SK-N-SH treated with all-trans-retinoic acid at 6 μM for 48 hours (cell line): ENCODE results near the gene TTC7B.

Experiments
- ATAC-seq: fragments of 200-7000 bp; cut with Tn5 transposase; 3 replicates; pipeline ENCODE4 v1.9.1; 2020; ENCODE audit warnings: mild to moderate bottlenecking, moderate library complexity
- ARNTL ChIP-seq: fragments of 450-650 bp; formaldehyde crosslinking; IDR thresholded peaks from 2 replicates; pipeline ENCODE4 v1.5.0; 2020; ENCODE audit warnings: low read depth, mild to moderate bottlenecking, moderate library complexity, borderline replicate concordance
- BACH2 ChIP-seq: fragments of 250-450 bp; sonication (Bioruptor Pico); IDR thresholded peaks from 2 replicates; pipeline ENCODE4 v1.9.0; 2021; ENCODE audit warnings: mild to moderate bottlenecking, borderline replicate concordance
- CSDC2 ChIP-seq: fragments of 250-450 bp; sonication (Bioruptor Pico); IDR thresholded peaks from 2 replicates; pipeline ENCODE4 v1.5.0; 2020; ENCODE audit warnings: mild to moderate bottlenecking, moderate library complexity
- ESRRG ChIP-seq: fragments of 250-450 bp; sonication (Bioruptor Pico); IDR thresholded peaks from 2 replicates; pipeline ENCODE4 v1.6.1; 2021; ENCODE audit warnings: mild to moderate bottlenecking
- GLIS3 ChIP-seq: fragments of 250-450 bp; sonication (Bioruptor Pico); IDR thresholded peaks from 2 replicates; pipeline ENCODE4 v1.5.0; 2020; ENCODE audit warnings: mild to moderate bottlenecking, moderate library complexity
- ISL1 ChIP-seq: fragments of 250-450 bp; sonication (Bioruptor Pico); IDR thresholded peaks from 2 replicates; pipeline ENCODE4 v2.1.2; 2022; ENCODE audit warnings: mild to moderate bottlenecking, moderate library complexity
- OSR1 ChIP-seq: fragments of 250-450 bp; sonication (Bioruptor Pico); IDR thresholded peaks from 2 replicates; pipeline ENCODE4 v1.8.0; 2022; ENCODE audit warnings: moderate library complexity, mild to moderate bottlenecking, inconsistent platforms
- PPARA ChIP-seq: fragments of 250-450 bp; sonication (Bioruptor Pico); IDR thresholded peaks from 2 replicates; pipeline ENCODE4 v1.5.0; 2020; ENCODE audit warnings: mild to moderate bottlenecking, borderline replicate concordance
- SNAI2 ChIP-seq: fragments of 250-450 bp; sonication (Bioruptor Pico); IDR thresholded peaks from 2 replicates; pipeline ENCODE4 v1.5.0; 2020; ENCODE audit warnings: mild to moderate bottlenecking, moderate library complexity
- TCF4 ChIP-seq: fragments of 250-450 bp; sonication (Bioruptor Pico); IDR thresholded peaks from 2 replicates; pipeline ENCODE4 v1.8.0; 2021; ENCODE audit warnings: mild to moderate bottlenecking, moderate library complexity, borderline replicate concordance
- TOX ChIP-seq: fragments of 250-450 bp; sonication (Bioruptor Pico); IDR thresholded peaks from 2 replicates; pipeline ENCODE4 v1.8.0; 2021; ENCODE audit warnings: mild to moderate bottlenecking, moderate library complexity, borderline replicate concordance
- ZC3H10 ChIP-seq: fragments of 250-450 bp; sonication (Bioruptor Pico); IDR thresholded peaks from 2 replicates; pipeline ENCODE4 v1.5.1; 2021; ENCODE audit warnings: mild to moderate bottlenecking, moderate library complexity
- ZFP3 ChIP-seq: fragments of 250-450 bp; sonication (Bioruptor Pico); IDR thresholded peaks from 2 replicates; pipeline ENCODE4 v1.5.0; 2020; ENCODE audit warnings: mild to moderate bottlenecking, moderate library complexity
- ZFP30 ChIP-seq: fragments of 450-650 bp; formaldehyde crosslinking; IDR thresholded peaks from 2 replicates; pipeline ENCODE4 v1.5.0; 2022; ENCODE audit warnings: mild to moderate bottlenecking, moderate library complexity
- ZNF565 ChIP-seq: fragments of 450-650 bp; formaldehyde crosslinking; conservative IDR thresholded peaks from 2 replicates; pipeline ENCODE4 v1.5.0; 2020; ENCODE audit warnings: low read depth, mild to moderate bottlenecking, moderate library complexity
- ZNF70 ChIP-seq: fragments of 450-650 bp; formaldehyde crosslinking; IDR thresholded peaks from 2 replicates; pipeline ENCODE4 v1.5.0; 2020; ENCODE audit warnings: mild to moderate bottlenecking, moderate library complexity
- ZNF8 ChIP-seq: fragments of 450-650 bp; formaldehyde crosslinking; IDR thresholded peaks from 2 replicates; pipeline ENCODE4 v1.5.0; 2020; ENCODE audit warnings: mild to moderate bottlenecking, moderate library complexity
- TF ChIP-seq, protein P1 (sequence below): fragments of 250-450 bp; sonication (Bioruptor Pico); IDR thresholded peaks from 2 replicates; pipeline ENCODE4 v1.8.0; 2021; ENCODE audit warnings: low read depth, mild to moderate bottlenecking, moderate library complexity, borderline replicate concordance
- TF ChIP-seq, protein P2 (sequence below): fragments of 250-450 bp; sonication (Bioruptor Pico); IDR thresholded peaks from 2 replicates; pipeline ENCODE4 v1.5.0; 2020; ENCODE audit warnings: mild to moderate bottlenecking, moderate library complexity
- TF ChIP-seq, protein P3 (sequence below): fragments of 250-450 bp; sonication (Bioruptor Pico); IDR thresholded peaks from 2 replicates; pipeline ENCODE4 v1.5.1; 2020; ENCODE audit warnings: low read depth, mild to moderate bottlenecking, moderate library complexity
- TF ChIP-seq, protein P4 (sequence below): fragments of 250-450 bp; sonication (Bioruptor Pico); IDR thresholded peaks from 2 replicates; pipeline ENCODE4 v1.5.1; 2021; ENCODE audit warnings: mild to moderate bottlenecking, moderate library complexity
- TF ChIP-seq, protein P5 (sequence below): fragments of 250-450 bp; sonication (Bioruptor Pico); IDR thresholded peaks from 2 replicates; pipeline ENCODE4 v1.8.0; 2020; ENCODE audit warnings: mild to moderate bottlenecking, moderate library complexity, borderline replicate concordance

TTC7B gene

DNA sequence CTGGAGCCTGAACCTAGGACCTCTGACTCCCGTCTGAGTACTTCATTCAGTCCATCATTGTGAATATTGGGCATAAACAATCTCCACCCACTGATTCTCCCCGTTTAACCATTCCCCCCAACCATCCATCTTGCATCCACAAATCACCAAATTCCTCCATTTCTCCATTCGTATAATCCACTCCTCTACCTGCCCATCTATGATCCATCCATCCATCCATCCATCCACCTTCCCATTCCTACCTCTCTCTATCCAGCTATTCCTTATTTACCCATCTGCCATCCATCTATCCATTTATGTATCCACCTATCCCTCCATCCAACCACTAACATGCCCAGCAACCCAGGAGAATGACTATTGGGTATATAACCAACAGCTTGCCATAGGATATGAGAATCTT is 331.9 kb downstream of the TTC7B start:
- ATAC-seq = no peak
- TF ChIP-seq ZC3H10 (no peak), ARNTL (CRISPR knock-in tag) (no peak), ZNF565 (no peak), SNAI2 (CRISPR knock-in tag) (no peak), BACH2 (CRISPR knock-in tag) (no peak), ISL1 (CRISPR knock-in tag) (no peak), GLIS3 (no peak), PPARA (CRISPR knock-in tag) (no peak), OSR1 (CRISPR knock-in tag) (no peak), ZFP3 (no peak), ZFP30 (CRISPR knock-in tag) (no peak), TCF4 (CRISPR knock-in tag) (no peak), ESRRG (no peak), CSDC2 (CRISPR knock-in tag) (no peak)
- TF ChIP-seq, protein P1, sequence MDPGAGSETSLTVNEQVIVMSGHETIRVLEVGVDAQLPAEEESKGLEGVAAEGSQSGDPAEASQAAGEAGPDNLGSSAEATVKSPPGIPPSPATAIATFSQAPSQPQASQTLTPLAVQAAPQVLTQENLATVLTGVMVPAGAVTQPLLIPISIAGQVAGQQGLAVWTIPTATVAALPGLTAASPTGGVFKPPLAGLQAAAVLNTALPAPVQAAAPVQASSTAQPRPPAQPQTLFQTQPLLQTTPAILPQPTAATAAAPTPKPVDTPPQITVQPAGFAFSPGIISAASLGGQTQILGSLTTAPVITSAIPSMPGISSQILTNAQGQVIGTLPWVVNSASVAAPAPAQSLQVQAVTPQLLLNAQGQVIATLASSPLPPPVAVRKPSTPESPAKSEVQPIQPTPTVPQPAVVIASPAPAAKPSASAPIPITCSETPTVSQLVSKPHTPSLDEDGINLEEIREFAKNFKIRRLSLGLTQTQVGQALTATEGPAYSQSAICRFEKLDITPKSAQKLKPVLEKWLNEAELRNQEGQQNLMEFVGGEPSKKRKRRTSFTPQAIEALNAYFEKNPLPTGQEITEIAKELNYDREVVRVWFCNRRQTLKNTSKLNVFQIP = no peak
- TF ChIP-seq, protein P2, sequence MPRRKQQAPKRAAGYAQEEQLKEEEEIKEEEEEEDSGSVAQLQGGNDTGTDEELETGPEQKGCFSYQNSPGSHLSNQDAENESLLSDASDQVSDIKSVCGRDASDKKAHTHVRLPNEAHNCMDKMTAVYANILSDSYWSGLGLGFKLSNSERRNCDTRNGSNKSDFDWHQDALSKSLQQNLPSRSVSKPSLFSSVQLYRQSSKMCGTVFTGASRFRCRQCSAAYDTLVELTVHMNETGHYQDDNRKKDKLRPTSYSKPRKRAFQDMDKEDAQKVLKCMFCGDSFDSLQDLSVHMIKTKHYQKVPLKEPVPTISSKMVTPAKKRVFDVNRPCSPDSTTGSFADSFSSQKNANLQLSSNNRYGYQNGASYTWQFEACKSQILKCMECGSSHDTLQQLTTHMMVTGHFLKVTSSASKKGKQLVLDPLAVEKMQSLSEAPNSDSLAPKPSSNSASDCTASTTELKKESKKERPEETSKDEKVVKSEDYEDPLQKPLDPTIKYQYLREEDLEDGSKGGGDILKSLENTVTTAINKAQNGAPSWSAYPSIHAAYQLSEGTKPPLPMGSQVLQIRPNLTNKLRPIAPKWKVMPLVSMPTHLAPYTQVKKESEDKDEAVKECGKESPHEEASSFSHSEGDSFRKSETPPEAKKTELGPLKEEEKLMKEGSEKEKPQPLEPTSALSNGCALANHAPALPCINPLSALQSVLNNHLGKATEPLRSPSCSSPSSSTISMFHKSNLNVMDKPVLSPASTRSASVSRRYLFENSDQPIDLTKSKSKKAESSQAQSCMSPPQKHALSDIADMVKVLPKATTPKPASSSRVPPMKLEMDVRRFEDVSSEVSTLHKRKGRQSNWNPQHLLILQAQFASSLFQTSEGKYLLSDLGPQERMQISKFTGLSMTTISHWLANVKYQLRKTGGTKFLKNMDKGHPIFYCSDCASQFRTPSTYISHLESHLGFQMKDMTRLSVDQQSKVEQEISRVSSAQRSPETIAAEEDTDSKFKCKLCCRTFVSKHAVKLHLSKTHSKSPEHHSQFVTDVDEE (CRISPR knock-in tag) = no peak
- TF ChIP-seq, protein P3, sequence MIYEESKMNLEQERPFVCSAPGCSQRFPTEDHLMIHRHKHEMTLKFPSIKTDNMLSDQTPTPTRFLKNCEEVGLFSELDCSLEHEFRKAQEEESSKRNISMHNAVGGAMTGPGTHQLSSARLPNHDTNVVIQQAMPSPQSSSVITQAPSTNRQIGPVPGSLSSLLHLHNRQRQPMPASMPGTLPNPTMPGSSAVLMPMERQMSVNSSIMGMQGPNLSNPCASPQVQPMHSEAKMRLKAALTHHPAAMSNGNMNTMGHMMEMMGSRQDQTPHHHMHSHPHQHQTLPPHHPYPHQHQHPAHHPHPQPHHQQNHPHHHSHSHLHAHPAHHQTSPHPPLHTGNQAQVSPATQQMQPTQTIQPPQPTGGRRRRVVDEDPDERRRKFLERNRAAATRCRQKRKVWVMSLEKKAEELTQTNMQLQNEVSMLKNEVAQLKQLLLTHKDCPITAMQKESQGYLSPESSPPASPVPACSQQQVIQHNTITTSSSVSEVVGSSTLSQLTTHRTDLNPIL (CRISPR knock-in tag) = no peak
- TF ChIP-seq, protein P4, sequence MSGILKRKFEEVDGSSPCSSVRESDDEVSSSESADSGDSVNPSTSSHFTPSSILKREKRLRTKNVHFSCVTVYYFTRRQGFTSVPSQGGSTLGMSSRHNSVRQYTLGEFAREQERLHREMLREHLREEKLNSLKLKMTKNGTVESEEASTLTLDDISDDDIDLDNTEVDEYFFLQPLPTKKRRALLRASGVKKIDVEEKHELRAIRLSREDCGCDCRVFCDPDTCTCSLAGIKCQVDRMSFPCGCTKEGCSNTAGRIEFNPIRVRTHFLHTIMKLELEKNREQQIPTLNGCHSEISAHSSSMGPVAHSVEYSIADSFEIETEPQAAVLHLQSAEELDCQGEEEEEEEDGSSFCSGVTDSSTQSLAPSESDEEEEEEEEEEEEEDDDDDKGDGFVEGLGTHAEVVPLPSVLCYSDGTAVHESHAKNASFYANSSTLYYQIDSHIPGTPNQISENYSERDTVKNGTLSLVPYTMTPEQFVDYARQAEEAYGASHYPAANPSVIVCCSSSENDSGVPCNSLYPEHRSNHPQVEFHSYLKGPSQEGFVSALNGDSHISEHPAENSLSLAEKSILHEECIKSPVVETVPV (CRISPR knock-in tag) = no peak

DNA sequence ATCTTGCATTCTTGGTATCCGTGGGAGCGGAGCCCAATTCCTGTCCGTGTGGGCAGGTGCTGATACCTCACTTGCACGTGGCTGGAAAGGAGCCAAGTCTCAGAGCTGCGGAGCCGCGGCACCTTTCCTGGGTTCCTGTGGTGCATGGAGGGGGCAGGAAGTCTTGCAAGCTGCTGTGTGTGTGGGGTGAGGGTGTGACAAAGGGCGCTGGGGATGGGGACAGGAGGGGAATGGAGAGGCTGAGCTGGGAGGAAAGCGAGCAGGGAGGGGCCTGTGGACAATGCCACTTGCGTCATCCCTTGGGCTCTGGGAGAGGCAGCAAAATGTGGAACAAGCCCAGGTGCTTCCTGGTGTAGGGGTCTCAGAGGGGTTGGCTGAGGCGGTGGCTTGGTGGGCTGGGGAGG is 332.7 kb downstream of the TTC7B start:
- no peak for ATAC-seq
- TF ChIP-seq ZNF565 (no peak), ZNF70 (no peak), ZC3H10 (no peak), ZNF8 (no peak), TOX (CRISPR knock-in tag) (no peak), SNAI2 (CRISPR knock-in tag) (no peak), OSR1 (CRISPR knock-in tag) (no peak), PPARA (CRISPR knock-in tag) (no peak), ZFP3 (no peak)
- TF ChIP-seq, protein P5, sequence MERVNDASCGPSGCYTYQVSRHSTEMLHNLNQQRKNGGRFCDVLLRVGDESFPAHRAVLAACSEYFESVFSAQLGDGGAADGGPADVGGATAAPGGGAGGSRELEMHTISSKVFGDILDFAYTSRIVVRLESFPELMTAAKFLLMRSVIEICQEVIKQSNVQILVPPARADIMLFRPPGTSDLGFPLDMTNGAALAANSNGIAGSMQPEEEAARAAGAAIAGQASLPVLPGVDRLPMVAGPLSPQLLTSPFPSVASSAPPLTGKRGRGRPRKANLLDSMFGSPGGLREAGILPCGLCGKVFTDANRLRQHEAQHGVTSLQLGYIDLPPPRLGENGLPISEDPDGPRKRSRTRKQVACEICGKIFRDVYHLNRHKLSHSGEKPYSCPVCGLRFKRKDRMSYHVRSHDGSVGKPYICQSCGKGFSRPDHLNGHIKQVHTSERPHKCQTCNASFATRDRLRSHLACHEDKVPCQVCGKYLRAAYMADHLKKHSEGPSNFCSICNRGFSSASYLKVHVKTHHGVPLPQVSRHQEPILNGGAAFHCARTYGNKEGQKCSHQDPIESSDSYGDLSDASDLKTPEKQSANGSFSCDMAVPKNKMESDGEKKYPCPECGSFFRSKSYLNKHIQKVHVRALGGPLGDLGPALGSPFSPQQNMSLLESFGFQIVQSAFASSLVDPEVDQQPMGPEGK (CRISPR knock-in tag) = no peak
- TF ChIP-seq, protein P2 (CRISPR knock-in tag) = no peak
- TF ChIP-seq, protein P4 (CRISPR knock-in tag) = no peak
- TF ChIP-seq, protein P1 = no peak
- TF ChIP-seq, protein P3 (CRISPR knock-in tag) = no peak
